ENCODE measurements around the gene ING4.

ING4 gene

GRCh38 chr12:6694701-6695100, 31.8 kb upstream of the ING4 start:
- no peaks in the 10 kb centered on the region for H4K20me1 ChIP-seq (ENCODE audit: insufficient read depth)
- H3K4me1 ChIP-seq (ENCODE audit: low read depth, poor library complexity, severe bottlenecking) = peaks cover 5% of the 10 kb centered on the region
- H3K27ac ChIP-seq = no peak overlapping the region

GRCh38 chr12:6693832-6694355, 31.0 kb upstream of the ING4 start:
- no peaks in the 10 kb centered on the region for H4K20me1 ChIP-seq (ENCODE audit: insufficient read depth)
- H3K4me2 ChIP-seq = no peak overlapping the region
- H3K36me3 ChIP-seq (ENCODE audit: insufficient read depth) = no peaks in the 10 kb centered on the region
- H3K4me3 ChIP-seq (IDR thresholded peaks at IDR 0.05; ENCODE audit: insufficient read depth, low read depth, low read length) = no peak overlapping the region
- peaks cover 5% of the 10 kb centered on the region for H3K4me1 ChIP-seq (ENCODE audit: low read depth, poor library complexity, severe bottlenecking)
- no peak overlapping the region for H3K27ac ChIP-seq
- TF ChIP-seq CTCF (conservative IDR thresholded peaks at IDR 0.05; ENCODE audit: low read depth, low read length) = no peak
- H2AFZ ChIP-seq (ENCODE audit: low read depth) = no peak overlapping the region
- no peak overlapping the region for H3K9ac ChIP-seq
- peaks cover 41% of the 10 kb centered on the region; the same call in 1 of the 2 replicates for H3K27me3 ChIP-seq (ENCODE audit: insufficient read depth, low read depth)
- no peaks in the 10 kb centered on the region for H3K79me2 ChIP-seq (ENCODE audit: insufficient read depth, low read depth)

More at GRCh38 chr12:6694701-6695100, 31.8 kb upstream of the ING4 start:
- no peaks in the 10 kb centered on the region for H3K36me3 ChIP-seq (ENCODE audit: insufficient read depth)
- no peak overlapping the region for H2AFZ ChIP-seq (ENCODE audit: low read depth)
- H3K9ac ChIP-seq = no peak overlapping the region
- no peak overlapping the region for H3K4me3 ChIP-seq (IDR thresholded peaks at IDR 0.05; ENCODE audit: insufficient read depth, low read depth, low read length)
- H3K4me2 ChIP-seq = no peak overlapping the region
- H3K27me3 ChIP-seq (ENCODE audit: insufficient read depth, low read depth) = peaks cover 49% of the 10 kb centered on the region
- no peak for TF ChIP-seq CTCF (conservative IDR thresholded peaks at IDR 0.05; ENCODE audit: low read depth, low read length)
- H3K79me2 ChIP-seq (ENCODE audit: insufficient read depth, low read depth) = no peaks in the 10 kb centered on the region

DNA sequence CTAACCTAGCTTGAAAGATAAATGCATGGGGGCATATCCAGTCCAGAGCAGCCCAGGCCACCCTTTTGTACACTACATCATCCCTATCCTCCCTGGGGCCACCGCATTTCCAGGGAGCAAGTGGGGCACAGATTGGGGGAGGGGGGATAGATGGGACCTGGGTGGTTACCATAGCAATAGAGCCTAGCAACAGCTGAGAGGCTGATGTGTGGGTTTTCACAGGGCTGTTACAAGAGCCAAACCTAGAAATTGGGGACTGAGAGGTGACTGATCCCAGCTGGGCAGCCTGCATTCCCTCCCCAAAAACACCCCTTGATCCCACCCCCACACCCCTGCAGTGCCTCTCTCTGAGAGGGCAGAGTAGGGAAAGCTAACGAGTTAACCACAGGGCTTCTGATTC, 30.0 kb upstream of the ING4 start:
- no peak overlapping the region for H2AFZ ChIP-seq (ENCODE audit: low read depth)
- H3K79me2 ChIP-seq (ENCODE audit: insufficient read depth, low read depth) = peaks cover 7% of the 10 kb centered on the region
- H3K27me3 ChIP-seq (ENCODE audit: insufficient read depth, low read depth) = peaks cover 36% of the 10 kb centered on the region; the same call in 1 of the 2 replicates
- H3K9ac ChIP-seq = no peak overlapping the region
- peaks cover 8% of the 10 kb centered on the region for H3K4me1 ChIP-seq (ENCODE audit: low read depth, poor library complexity, severe bottlenecking)
- H3K4me2 ChIP-seq = no peak overlapping the region
- no peak overlapping the region for H3K4me3 ChIP-seq (IDR thresholded peaks at IDR 0.05; ENCODE audit: insufficient read depth, low read depth, low read length)
- no peaks in the 10 kb centered on the region for H4K20me1 ChIP-seq (ENCODE audit: insufficient read depth)
- H3K36me3 ChIP-seq (ENCODE audit: insufficient read depth) = no peaks in the 10 kb centered on the region
- no peak overlapping the region for H3K27ac ChIP-seq
- TF ChIP-seq CTCF (conservative IDR thresholded peaks at IDR 0.05; ENCODE audit: low read depth, low read length) = no peak

DNA sequence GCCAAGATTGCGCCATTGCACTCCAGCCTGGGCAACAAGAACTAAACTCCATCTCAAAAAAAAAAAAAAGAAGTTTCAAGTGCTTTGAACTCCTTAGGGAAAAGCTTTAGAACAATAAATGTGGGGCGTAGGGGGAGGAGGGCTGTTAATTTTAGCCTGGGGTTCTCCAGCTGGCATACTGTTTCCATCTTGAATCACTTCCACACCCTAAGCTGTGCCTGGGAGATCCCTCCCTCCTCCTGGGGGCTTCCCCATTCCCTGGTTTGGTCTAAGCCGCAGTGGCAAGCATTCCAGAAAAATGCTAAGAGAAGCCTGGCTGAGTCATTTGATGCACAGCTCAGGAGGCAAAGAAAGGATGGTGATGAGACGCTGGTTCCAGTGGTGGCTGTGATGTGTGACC, 28.6 kb upstream of the ING4 start:
- Histone ChIP-seq H3K79me2 (ENCODE audit: insufficient read depth, low read depth) (peaks cover 21% of the 10 kb centered on the region), H3K4me2 (no peak overlapping the region), H4K20me1 (ENCODE audit: insufficient read depth) (no peaks in the 10 kb centered on the region), H3K4me1 (ENCODE audit: low read depth, poor library complexity, severe bottlenecking) (peaks cover 20% of the 10 kb centered on the region), H3K9ac (no peak overlapping the region), H2AFZ (ENCODE audit: low read depth) (no peak overlapping the region), H3K27me3 (ENCODE audit: insufficient read depth, low read depth) (peaks cover 30% of the 10 kb centered on the region; the same call in 1 of the 2 replicates), H3K27ac (no peak overlapping the region), H3K36me3 (ENCODE audit: insufficient read depth) (no peaks in the 10 kb centered on the region), H3K4me3 (IDR thresholded peaks at IDR 0.05; ENCODE audit: insufficient read depth, low read depth, low read length) (no peak overlapping the region)
- TF ChIP-seq CTCF (conservative IDR thresholded peaks at IDR 0.05; ENCODE audit: low read depth, low read length) = no peak
